Measurements from ENCODE around the gene L1CAM.

L1CAM gene

DNA sequence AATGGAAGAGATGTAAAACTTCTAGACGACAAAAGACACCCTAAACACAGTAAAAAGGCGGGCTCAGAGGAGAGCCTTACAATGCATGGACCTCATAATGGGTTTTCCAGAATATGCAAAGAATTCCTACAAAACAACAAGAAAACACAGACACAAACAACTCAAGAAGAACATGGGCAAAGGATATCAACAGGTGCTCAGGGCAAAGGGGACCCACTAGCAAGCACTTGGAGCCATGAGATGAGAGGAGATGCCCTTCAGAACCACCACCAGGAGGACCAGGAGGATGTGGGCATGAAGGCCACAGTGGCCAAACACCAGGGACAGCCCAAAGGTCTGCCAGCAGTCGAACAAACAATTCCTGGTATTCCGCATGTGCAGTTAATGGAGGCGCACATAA lies 72.8 kb downstream of the L1CAM start:
- in situ Hi-C loops (cut with MboI; ENCODE audit: low sequenced_read_pairs): no loop called here

- in situ Hi-C loops (cut with MboI; ENCODE audit: low sequenced_read_pairs): no loop called here
These were observed 73.8 kb downstream of the L1CAM start for GRCh38 chrX:153812220-153812619.
